ENCODE results near the gene ANGPTL4. TPM values are rescaled to one million over a fixed set of nuclear protein-coding genes. Genes with fewer than 3 reads are reported as not detected.
A peak's percentile ranks its signal among the peaks of the same experiment; 100 is the strongest.

Gene ANGPTL4
- total and polyA plus RNA-seq, 2 of the 13 experiments (the other 11 are each of a cell fraction or from before 2014, with no cell fraction given): 0.80 to 21.7 TPM

- TF ChIP-seq HNF4A (CRISPR knock-in tag; IDR thresholded peaks at IDR 0.05): peak; percentile 70
- TF ChIP-seq NR2C2 (CRISPR knock-in tag; IDR thresholded peaks at IDR 0.05; ENCODE audit: borderline replicate concordance): peak; percentile 63
- TF ChIP-seq ZNF318 (CRISPR knock-in tag; IDR thresholded peaks at IDR 0.05): no peak
- TF ChIP-seq ZNF10 (CRISPR knock-in tag; IDR thresholded peaks at IDR 0.05; ENCODE audit: borderline replicate concordance, low read depth): no peak
- TF ChIP-seq ZKSCAN5 (CRISPR knock-in tag; IDR thresholded peaks at IDR 0.05): no peak
- TF ChIP-seq ZNF143 (CRISPR knock-in tag; IDR thresholded peaks at IDR 0.05): peak; percentile 30; the same call in 1 of the 2 replicates
- TF ChIP-seq ZNF670 (CRISPR knock-in tag; IDR thresholded peaks at IDR 0.05; ENCODE audit: borderline replicate concordance): no peak
- TF ChIP-seq JDP2 (CRISPR knock-in tag; IDR thresholded peaks at IDR 0.05; ENCODE audit: borderline replicate concordance): no peak
- TF ChIP-seq NR2F2 (IDR thresholded peaks at IDR 0.05; ENCODE audit: borderline replicate concordance, low read depth): no peak; the same call in 1 of the 2 replicates
- TF ChIP-seq CBX1 (IDR thresholded peaks at IDR 0.05; ENCODE audit: low read depth): no peak
- TF ChIP-seq ZNF20 (CRISPR knock-in tag; IDR thresholded peaks at IDR 0.05): no peak
- no peak for TF ChIP-seq ZNF383 (CRISPR knock-in tag; IDR thresholded peaks at IDR 0.05; ENCODE audit: borderline replicate concordance)
- no peak for TF ChIP-seq SRY (CRISPR knock-in tag; IDR thresholded peaks at IDR 0.05)
- no peak for TF ChIP-seq IKZF1 (IDR thresholded peaks at IDR 0.05)
- TF ChIP-seq SNAI1 (CRISPR knock-in tag; IDR thresholded peaks at IDR 0.05; ENCODE audit: borderline replicate concordance): no peak
- TF ChIP-seq ZBTB49 (CRISPR knock-in tag; IDR thresholded peaks at IDR 0.05; ENCODE audit: borderline replicate concordance): no peak
- TF ChIP-seq RFXAP (CRISPR knock-in tag; IDR thresholded peaks at IDR 0.05; ENCODE audit: borderline replicate concordance): no peak
- no peak; the same call in 1 of the 2 replicates for TF ChIP-seq GATAD1 (CRISPR knock-in tag; IDR thresholded peaks at IDR 0.05)
- no peak for TF ChIP-seq ZNF333 (CRISPR knock-in tag; IDR thresholded peaks at IDR 0.05; ENCODE audit: borderline replicate concordance)
- no peak for TF ChIP-seq ZNF672 (CRISPR knock-in tag; IDR thresholded peaks at IDR 0.05)
Measured at GRCh38 chr19:8421484-8422461, 57.8 kb downstream of the ANGPTL4 start (continued).
